ENCODE measurements around the gene PLIN1.

The PLIN1 gene

GRCh38 chr15:89654301-89654761, 24.8 kb downstream of the PLIN1 start:
- no peak for DNase-seq (ENCODE audit: low read depth in 2 of 2)

GRCh38 chr15:89653578-89653977, 25.6 kb downstream of the PLIN1 start:
- DNase-seq (ENCODE audit: low read depth in 2 of 2), result no peak

- DNase-seq (ENCODE audit: low read depth in 2 of 2), result no peak
These were observed 26.5 kb downstream of the PLIN1 start for GRCh38 chr15:89652666-89653065.

DNA sequence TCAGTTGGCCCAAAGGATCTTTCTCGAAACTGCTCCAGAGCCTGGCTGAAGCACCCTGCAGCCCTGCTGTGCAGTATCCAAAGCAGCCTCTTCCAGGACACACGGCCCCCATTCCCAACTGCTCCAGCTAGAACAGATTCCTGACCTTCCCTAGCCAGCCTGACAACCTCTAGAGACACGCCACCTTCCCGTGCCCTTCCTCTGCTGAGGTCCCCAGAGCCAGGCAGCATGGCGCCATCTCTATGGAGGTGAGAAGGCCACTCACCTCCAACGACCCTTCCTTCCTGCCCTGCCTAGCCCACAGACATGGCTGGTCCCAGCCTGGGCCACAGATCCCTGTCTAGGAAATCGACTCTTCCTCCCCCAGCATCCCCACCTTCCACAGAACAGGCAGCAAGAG, 27.0 kb downstream of the PLIN1 start:
- DNase-seq (ENCODE audit: low read depth in 2 of 2), result no peak

GRCh38 chr15:89649716-89650115, 29.5 kb downstream of the PLIN1 start:
- DNase-seq (ENCODE audit: low read depth in 2 of 2), result no peak

DNA sequence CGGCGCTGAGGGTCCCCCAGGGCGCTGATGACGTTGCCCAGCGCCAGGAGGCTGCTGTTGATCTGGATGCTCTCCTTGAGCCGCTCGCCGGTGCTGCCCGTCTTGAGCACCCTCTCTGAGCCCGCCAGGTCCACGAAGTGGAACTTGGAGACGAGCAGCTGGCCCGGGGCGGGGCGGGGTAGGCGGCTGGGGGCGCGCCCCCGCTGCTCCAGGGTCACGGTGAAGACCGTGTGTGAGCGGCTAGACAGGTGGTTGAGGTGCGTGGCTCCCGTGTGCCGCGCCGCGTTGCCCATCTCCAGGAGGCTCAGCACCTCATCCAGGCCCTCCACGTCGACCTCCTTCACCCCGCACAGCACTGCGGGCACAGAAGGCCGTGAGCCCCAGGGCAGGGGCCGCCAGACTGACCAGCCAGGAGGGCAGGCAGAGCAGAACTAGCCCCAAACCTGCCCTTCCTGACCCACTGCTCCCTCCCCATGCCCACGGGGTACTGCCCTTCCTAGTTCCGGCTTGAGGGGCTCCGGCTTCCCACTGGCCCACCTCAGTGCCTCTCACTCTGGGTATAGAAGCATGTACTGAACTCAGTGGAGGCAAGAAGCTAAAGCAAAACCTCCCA, 30.0 kb downstream of the PLIN1 start:
- no peak for DNase-seq (ENCODE audit: low read depth in 2 of 2)

DNA sequence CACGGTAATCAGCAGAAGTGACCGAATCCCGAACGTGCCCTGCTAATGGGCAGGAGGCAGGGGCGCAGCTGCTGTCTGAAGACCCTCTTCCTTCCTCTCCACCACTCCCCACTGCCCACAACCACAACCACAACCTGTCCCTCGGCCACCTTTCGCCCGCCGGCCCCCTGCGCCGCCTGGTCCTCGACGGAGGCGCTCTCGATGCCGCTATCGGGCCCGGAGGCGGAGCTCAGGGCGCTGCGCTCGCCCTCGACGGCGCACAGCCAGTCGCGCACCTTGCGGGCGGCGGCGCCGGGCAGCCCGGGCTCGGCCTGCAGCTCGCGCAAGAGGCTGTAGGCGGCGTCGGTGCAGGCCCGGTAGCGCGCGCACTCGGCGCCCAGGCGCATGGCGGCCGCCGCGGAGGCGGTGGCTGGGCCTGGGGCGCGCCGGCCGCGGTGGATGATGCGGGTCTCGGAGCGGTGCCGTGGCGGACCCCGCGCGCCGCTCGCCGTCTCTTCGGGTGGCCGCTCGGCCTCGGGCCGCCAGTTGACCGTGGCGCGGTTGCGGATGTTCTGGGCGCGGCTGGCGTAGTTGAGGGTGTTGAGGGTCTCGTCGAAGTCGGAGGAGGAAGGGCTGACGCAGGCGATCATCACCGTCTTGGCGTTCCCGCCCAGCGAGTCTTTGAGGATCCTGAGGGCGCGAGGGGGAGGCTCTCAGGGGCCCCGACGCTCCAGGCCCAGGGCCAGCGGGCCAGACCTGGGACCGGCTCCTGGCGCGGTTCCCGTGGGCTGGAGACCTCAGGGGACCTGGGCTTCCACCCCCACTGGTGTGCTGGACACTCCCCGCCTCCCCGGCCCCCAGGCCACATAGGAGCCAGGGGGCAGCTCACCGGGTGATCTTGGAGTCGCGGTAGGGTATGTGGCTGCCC, 30.8 kb downstream of the PLIN1 start:
- no peak for DNase-seq (ENCODE audit: low read depth in 2 of 2)

DNA sequence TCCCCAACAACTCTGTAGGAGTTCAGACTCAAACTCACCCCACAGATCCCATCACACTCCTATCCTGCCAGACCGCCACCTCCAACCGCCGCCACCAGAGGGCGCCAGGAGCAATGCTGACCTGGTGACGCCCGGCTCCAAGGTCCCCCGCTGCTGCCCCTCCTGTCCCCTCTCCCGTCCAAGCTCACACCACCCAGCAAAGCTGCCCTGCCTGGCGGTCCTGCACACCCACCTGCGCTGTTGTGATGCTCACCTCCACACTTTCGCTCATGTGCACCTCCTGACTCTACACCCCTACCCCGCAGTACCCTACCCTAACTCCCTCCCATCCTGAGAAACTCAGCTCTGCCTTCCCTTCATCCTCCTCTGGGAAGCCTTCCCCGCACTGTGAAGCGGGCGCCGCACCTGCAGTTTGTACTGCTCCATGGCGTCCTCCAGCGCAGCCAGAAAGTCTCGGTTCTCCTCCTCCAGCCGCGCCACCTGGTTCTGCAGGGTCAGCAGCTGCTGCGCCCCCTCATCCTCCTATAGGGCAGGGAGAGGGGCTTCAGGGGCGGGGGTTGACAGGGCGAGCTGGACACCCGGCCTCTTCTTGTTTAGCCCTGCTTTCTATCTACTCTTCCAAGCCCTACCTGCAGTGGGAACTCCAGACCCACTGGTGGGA, 31.8 kb downstream of the PLIN1 start:
- DNase-seq (ENCODE audit: low read depth in 2 of 2), result peak in 1 of 2 experiments; percentile 71

DNA sequence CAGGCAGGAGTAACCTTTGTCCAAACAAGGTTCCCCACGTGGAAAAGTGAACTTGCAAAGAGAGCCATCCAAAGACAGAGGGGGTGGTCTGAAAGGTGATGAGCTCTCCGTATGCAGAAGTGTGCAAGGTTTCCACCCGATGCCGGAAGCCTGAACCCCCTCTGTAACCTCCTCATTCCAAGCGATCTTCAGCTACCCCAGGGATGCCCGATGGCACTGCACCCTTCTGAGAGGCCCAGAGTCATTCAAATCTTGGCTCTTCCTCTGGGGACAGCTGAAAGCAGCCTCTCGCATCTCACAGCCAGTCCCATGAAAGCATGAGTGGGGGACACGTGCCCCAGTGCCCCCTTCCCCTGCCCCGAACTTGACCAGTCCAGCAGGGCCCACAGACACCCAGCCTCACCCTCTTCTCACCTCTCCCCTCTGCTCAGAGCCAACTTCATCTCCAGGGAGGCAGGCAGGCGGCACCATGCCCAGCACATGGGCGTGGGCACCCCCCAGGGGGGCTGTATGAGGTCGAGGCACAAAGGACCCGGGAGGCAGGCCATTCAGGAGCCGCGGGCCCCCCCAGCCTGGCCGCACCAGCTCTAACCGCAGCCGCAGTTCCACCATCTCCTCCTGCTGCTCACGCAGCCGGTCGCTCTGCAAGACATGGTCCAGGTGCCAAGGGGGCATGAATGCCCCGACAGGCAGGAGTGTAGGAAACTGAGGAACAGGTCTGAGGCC, 32.6 kb downstream of the PLIN1 start:
- DNase-seq (ENCODE audit: low read depth in 2 of 2), result no peak

- no peak for DNase-seq (ENCODE audit: low read depth in 2 of 2)
These were observed 33.5 kb downstream of the PLIN1 start for GRCh38 chr15:89645680-89646079.

GRCh38 chr15:89642106-89642505, 37.1 kb downstream of the PLIN1 start:
- DNase-seq (ENCODE audit: low read depth in 2 of 2), result no peak

DNA sequence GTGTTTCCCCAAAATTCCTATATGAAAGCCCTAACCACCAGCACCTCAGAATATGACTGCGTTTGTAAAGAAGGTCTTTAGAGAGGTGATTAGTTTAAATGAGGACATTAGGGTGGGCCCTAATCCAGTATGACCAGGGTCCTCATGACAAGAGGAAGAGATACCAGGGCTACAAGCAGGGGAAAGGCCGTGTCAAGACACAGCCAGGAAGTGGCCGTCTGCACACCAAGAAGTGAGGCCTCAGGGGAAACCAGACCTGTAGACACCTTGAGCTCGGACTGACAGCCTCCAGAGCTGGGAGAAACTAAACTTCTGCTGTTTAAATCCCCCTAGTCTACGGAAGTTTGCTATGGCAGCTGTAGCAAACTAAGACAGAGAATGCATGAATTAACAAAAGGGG, 38.1 kb downstream of the PLIN1 start:
- DNase-seq (ENCODE audit: low read depth in 2 of 2), result no peak

- DNase-seq (ENCODE audit: low read depth in 2 of 2), result no peak
These were observed 38.9 kb downstream of the PLIN1 start for GRCh38 chr15:89640245-89640644.

GRCh38 chr15:89633585-89633984, 45.6 kb downstream of the PLIN1 start:
- DNase-seq (ENCODE audit: low read depth in 2 of 2), result no peak

GRCh38 chr15:89632563-89633430, 46.4 kb downstream of the PLIN1 start:
- no peak for DNase-seq (ENCODE audit: low read depth in 2 of 2)

- no peak for DNase-seq (ENCODE audit: low read depth in 2 of 2)
These were observed 47.3 kb downstream of the PLIN1 start for GRCh38 chr15:89631902-89632264.

- DNase-seq (ENCODE audit: low read depth in 2 of 2), result no peak
These were observed 47.9 kb downstream of the PLIN1 start for GRCh38 chr15:89630974-89631901.

DNA sequence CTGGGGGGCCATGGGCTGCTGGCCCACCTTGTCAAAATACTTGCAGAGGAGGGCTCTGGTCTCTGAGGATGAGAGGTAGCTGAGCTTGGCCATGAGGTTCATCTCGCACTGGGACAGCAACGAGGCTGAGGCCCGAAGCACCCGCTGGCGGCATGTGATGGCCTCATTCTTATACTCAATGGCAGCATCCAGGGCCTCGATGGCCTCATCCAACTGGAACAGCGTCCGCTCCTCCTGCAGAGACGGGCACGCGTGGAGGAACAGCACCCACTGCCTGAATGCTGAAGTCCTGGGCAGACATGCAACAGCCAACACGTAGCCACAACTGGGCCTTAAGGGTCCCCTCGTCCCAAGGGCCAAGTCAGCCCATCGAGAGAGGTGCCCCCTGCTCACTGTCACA, 48.9 kb downstream of the PLIN1 start:
- no peak for DNase-seq (ENCODE audit: low read depth in 2 of 2)

DNA sequence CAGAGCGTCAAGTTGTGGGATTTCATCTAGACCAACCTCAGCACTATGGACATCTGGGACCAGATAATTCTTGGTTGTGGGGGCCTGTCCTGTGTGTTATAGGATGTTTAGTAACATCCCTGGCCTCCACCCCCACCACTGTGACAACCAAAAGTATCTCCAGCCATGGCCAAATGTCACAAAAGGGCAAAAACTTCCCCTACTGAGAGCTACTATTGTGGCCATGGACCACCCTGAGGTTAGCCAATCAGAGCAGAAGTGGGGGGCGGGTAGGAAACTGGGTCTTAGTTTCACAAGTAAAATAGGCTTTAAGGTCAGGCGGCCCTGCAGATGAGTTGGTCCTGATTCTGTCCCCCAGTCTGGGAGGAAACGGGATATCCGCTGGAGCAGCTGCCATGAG, 49.3 kb downstream of the PLIN1 start:
- no peak for DNase-seq (ENCODE audit: low read depth in 2 of 2)

Data from stimulated activated CD4-positive, alpha-beta T cell treated with anti-CD3 and anti-CD28 coated beads, Interleukin-12 subunit alpha, Interleukin-12 subunit beta, amount 100 ng/mL, for 24 hours (primary cell).